Trophoblast cell (in vitro differentiated cells and primary cell): ENCODE results near the gene SORT1.

Experiments
- DNase-seq, 2 donors: peaks; one replicate each; pipeline ENCODE4 v3.0.0-alpha.2; 2016
- H2AFZ ChIP-seq: 2 replicates; pipeline ENCODE4 v1.6.1; 2013; ENCODE audit warnings: low read length, moderate library complexity, mild to moderate bottlenecking; ENCODE audit not compliant: insufficient read depth, poor library complexity
- H2AK5ac ChIP-seq: 2 replicates; pipeline ENCODE4 v1.6.1; 2013; ENCODE audit warnings: mild to moderate bottlenecking, low read length
- H2BK120ac ChIP-seq: 2 replicates; pipeline ENCODE4 v1.6.1; 2013; ENCODE audit warnings: low read length, mild to moderate bottlenecking, moderate library complexity; ENCODE audit not compliant: insufficient read depth, poor library complexity
- H2BK12ac ChIP-seq: 2 replicates; pipeline ENCODE4 v1.6.1; 2013; ENCODE audit warnings: mild to moderate bottlenecking, low read length, moderate library complexity
- H2BK5ac ChIP-seq: 2 replicates; pipeline ENCODE4 v1.6.1; 2013; ENCODE audit warnings: low read length, low read depth, moderate library complexity, mild to moderate bottlenecking; ENCODE audit not compliant: poor library complexity
- H3K14ac ChIP-seq: 2 replicates; pipeline ENCODE4 v1.6.1; 2013; ENCODE audit warnings: mild to moderate bottlenecking, low read length
- H3K18ac ChIP-seq: 2 replicates; pipeline ENCODE4 v1.6.1; 2013; ENCODE audit warnings: mild to moderate bottlenecking, low read length
- H3K23ac ChIP-seq: 2 replicates; pipeline ENCODE4 v1.6.1; 2013; ENCODE audit warnings: low read length
- H3K27ac ChIP-seq: 2 replicates; pipeline ENCODE4 v1.5.1; 2013; ENCODE audit warnings: low read depth, mild to moderate bottlenecking, inconsistent platforms, low read length, moderate library complexity
- H3K27me3 ChIP-seq: 2 replicates; pipeline ENCODE4 v1.6.1; 2013; ENCODE audit warnings: inconsistent platforms, mild to moderate bottlenecking, low read length, moderate library complexity; ENCODE audit not compliant: insufficient read depth
- H3K36me3 ChIP-seq, 2 experiments: 1 replicate in 1 of 2; 2 replicates in 1 of 2; pipeline ENCODE4 v1.6.1; 2013; ENCODE audit warnings: low read length in 2 of 2, mild to moderate bottlenecking in 2 of 2, moderate library complexity in 1 of 2; ENCODE audit not compliant: insufficient read depth in 2 of 2, control insufficient read depth in 1 of 2
- H3K4ac ChIP-seq: 2 replicates; pipeline ENCODE4 v1.6.1; 2013; ENCODE audit warnings: low read depth, mild to moderate bottlenecking, low read length, moderate library complexity
- H3K4me1 ChIP-seq, 2 experiments: 1 replicate in 1 of 2; 2 replicates in 1 of 2; pipeline ENCODE4 v1.6.1; 2013; ENCODE audit warnings: low read length in 2 of 2, mild to moderate bottlenecking in 2 of 2, moderate library complexity in 1 of 2; ENCODE audit not compliant: insufficient read depth in 2 of 2, control insufficient read depth in 1 of 2
- H3K4me2 ChIP-seq: 2 replicates; pipeline ENCODE4 v1.6.1; 2013; ENCODE audit warnings: inconsistent platforms, mild to moderate bottlenecking, low read length, moderate library complexity
- H3K4me3 ChIP-seq: 2 replicates; pipeline ENCODE4 v1.5.1; 2013; ENCODE audit warnings: mild to moderate bottlenecking, low read depth, low read length, inconsistent platforms
- H3K79me1 ChIP-seq: one replicate; pipeline ENCODE4 v1.6.1; 2013; ENCODE audit warnings: low read length
- H3K79me2 ChIP-seq: 2 replicates; pipeline ENCODE4 v1.6.1; 2013; ENCODE audit warnings: low read length, mild to moderate bottlenecking; ENCODE audit not compliant: control insufficient read depth, insufficient read depth, poor library complexity
- H3K9ac ChIP-seq: 2 replicates; pipeline ENCODE4 v1.6.1; 2013; ENCODE audit warnings: mild to moderate bottlenecking, low read length
- H3K9me3 ChIP-seq: 2 replicates; pipeline ENCODE4 v1.6.1; 2013; ENCODE audit warnings: low read depth, mild to moderate bottlenecking, control low read depth, inconsistent platforms, low read length; ENCODE audit not compliant: insufficient read depth
- H4K12ac ChIP-seq: 2 replicates; pipeline ENCODE4 v1.6.1; 2013; ENCODE audit warnings: low read depth, mild to moderate bottlenecking, low read length, moderate library complexity
- H4K8ac ChIP-seq: 2 replicates; pipeline ENCODE4 v1.6.1; 2013; ENCODE audit warnings: low read depth, mild to moderate bottlenecking, low read length, moderate library complexity
- H4K91ac ChIP-seq: one replicate; pipeline ENCODE4 v1.6.1; 2013; ENCODE audit warnings: low read depth, mild to moderate bottlenecking, low read length, moderate library complexity
- WGBS: extraction: QIAGEN DNeasy Blood & Tissue Kit; methylation state at CpG from one replicate; pipeline ENCODE4 v1.1.7; 2013; ENCODE audit warnings: missing lambda C conversion rate; ENCODE audit not compliant: insufficient read length, insufficient coverage; ENCODE audit errors: extremely low coverage; 5-methylcytosine and 5-hydroxymethylcytosine counted together

The SORT1 gene

DNA sequence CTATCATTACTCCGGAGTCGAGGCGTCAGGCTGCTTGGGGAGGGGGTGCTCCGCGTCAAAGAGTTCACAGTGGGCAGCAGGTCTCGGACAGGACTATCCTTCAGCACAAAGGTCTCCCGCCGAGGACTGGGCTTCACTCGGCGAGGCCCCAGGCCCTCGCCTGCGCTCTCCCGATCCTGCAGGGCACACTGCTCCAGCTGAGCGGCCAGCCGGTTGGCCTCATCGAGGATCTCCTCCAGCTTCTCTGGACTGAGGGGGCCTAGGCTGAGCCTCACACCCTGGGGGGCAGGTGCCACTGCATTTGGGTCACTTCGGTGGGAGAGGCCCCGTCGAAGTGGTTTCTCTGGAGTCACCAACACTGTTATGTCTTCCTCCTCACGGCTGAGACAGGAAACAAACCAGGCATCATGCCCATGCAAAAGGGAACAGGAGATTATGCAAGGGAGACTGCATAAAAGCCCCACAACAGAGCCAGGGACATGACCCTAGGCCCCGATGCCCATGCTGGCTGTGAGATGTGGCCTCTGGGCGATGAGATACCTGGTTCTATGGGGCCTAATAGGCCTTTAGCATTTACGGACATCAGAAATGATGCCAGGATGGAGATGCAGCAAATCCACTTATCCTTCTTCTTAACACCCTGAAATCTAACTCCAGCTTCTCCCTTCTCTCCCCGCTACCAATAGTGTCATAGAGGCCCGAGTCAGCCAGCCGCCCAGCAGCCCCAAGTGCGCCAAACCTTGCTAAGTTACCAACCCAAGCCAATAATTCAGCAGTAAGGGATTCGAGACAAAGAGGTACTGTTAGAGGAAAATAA is 115.8 kb downstream of the SORT1 start:
- H3K14ac ChIP-seq: peak overlapping the region; percentile 63
- H3K27ac ChIP-seq: no peak overlapping the region
- no peak overlapping the region for H2BK5ac ChIP-seq
- H3K4me1 ChIP-seq: peaks cover 24 to 45% of the 10 kb centered on the region in 2 experiments
- peak overlapping the region; percentile 51 for H3K18ac ChIP-seq
- H3K23ac ChIP-seq: no peak overlapping the region
- peak overlapping the region; percentile 41 for H2AK5ac ChIP-seq
- H3K9me3 ChIP-seq: no peaks in the 10 kb centered on the region
- peak overlapping the region; percentile 93 for H3K4ac ChIP-seq
- H2BK120ac ChIP-seq: peak overlapping the region; percentile 20
- H3K36me3 ChIP-seq: peaks cover 29 to 32% of the 10 kb centered on the region in 2 experiments
- H3K4me2 ChIP-seq: peak overlapping the region; percentile 74
- no peak for DNase-seq
- peaks cover 19% of the 10 kb centered on the region for H3K79me2 ChIP-seq
- H4K8ac ChIP-seq: peak overlapping the region; percentile 18
- peaks cover 24% of the 10 kb centered on the region for H3K79me1 ChIP-seq
- peak overlapping the region; percentile 46 for H2BK12ac ChIP-seq
- H4K12ac ChIP-seq: peak overlapping the region; percentile 34
- H2AFZ ChIP-seq: peak overlapping the region; percentile 32
- WGBS: no CpG with 5 or more reads among the region's 28 CpGs
- H3K9ac ChIP-seq: peak overlapping the region; percentile 81
- H3K4me3 ChIP-seq: peak overlapping the region; percentile 82
- peak overlapping the region; percentile 24 for H4K91ac ChIP-seq
- H3K27me3 ChIP-seq: no peaks in the 10 kb centered on the region

DNA sequence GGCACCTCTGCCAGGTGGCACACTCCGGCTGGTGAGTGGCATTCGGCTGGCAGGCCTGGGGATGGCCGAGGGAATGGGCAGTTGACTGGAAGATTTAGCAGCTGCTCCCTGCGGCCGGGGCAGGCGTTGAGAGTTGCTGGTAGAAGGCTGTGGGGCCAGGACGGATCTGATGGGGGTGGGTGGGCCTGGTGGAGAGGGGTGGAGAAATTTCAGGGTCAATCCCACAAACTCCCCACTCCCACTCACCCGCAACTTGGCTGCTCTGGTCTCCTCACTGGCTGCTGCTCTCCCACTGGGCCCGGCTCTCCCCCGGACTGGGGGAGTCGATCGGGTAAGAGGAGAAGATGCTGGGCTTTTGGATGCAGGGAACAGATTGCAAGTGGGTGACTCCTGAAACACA is 116.9 kb downstream of the SORT1 start:
- Histone ChIP-seq H3K9me3 (no peaks in the 10 kb centered on the region), H4K12ac (no peak overlapping the region), H3K27ac (no peak overlapping the region), H3K18ac (no peak overlapping the region), H3K23ac (no peak overlapping the region), H3K36me3 (peaks cover 29 to 32% of the 10 kb centered on the region in 2 experiments), H3K14ac (peak overlapping the region; percentile 54), H2BK120ac (no peak overlapping the region), H3K79me1 (peaks cover 24% of the 10 kb centered on the region), H2AK5ac (no peak overlapping the region), H3K9ac (peak overlapping the region; percentile 73), H2AFZ (no peak overlapping the region), H3K4me3 (no peak overlapping the region), H3K4me2 (peak overlapping the region; percentile 74), H2BK5ac (no peak overlapping the region), H3K4ac (peak overlapping the region; percentile 77), H2BK12ac (no peak overlapping the region), H3K79me2 (peaks cover 19% of the 10 kb centered on the region), H4K8ac (no peak overlapping the region), H4K91ac (no peak overlapping the region), H3K27me3 (no peaks in the 10 kb centered on the region), H3K4me1 (peaks cover 28 to 44% of the 10 kb centered on the region in 2 experiments)
- no peak for DNase-seq
- WGBS: no CpG with 5 or more reads among the region's 12 CpGs

DNA sequence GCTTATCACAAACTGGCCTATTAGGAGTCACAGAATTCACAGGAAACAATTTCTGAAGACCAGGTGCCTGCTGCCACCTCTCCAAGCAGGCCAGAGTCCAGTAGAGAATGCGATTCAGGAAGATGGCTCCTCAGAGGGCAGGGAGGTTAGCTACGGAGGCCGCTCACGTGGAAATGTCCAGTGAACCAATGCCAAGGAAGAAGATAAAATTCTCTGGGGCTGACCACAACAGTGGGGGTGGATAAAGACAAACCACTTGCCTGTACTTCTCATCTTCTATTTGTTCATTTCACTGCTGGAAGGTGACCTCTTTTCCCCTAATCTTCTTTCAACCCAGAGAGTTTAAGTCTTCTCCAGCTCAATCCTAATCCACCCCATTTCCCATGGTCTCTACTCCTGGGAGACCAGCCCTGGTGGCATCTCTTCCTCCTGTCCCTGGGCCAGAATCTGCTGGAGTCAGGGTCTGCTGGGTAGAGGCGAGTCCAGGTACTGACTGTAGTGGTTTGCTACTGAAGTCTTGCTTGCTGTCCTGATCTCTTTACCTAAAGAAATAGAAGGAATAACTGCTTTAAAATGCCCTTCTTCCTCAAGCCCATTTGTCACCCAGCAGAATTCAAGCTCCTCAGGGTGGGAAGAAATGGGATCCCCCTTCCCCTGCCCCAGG is 118.0 kb downstream of the SORT1 start:
- Histone ChIP-seq H3K9ac (no peak overlapping the region), H2AK5ac (no peak overlapping the region), H3K36me3 (peaks cover 29 to 32% of the 10 kb centered on the region in 2 experiments), H3K14ac (no peak overlapping the region), H3K4ac (peak overlapping the region; percentile 14), H2BK5ac (peak overlapping the region; percentile 6), H3K4me2 (peak overlapping the region; percentile 19), H4K91ac (no peak overlapping the region), H3K79me1 (peaks cover 32% of the 10 kb centered on the region), H4K12ac (no peak overlapping the region), H3K27ac (no peak overlapping the region), H3K23ac (no peak overlapping the region), H3K79me2 (peaks cover 19% of the 10 kb centered on the region), H3K4me3 (no peak overlapping the region), H4K8ac (peak overlapping the region; percentile 15), H2BK120ac (no peak overlapping the region), H3K4me1 (peaks cover 32 to 49% of the 10 kb centered on the region in 2 experiments), H3K9me3 (no peaks in the 10 kb centered on the region), H3K27me3 (no peaks in the 10 kb centered on the region), H2BK12ac (no peak overlapping the region), H3K18ac (no peak overlapping the region), H2AFZ (no peak overlapping the region)
- no CpG with 5 or more reads among the region's 5 CpGs for WGBS
- no peak for DNase-seq

GRCh38 chr1:109277434-109278204 is 120.1 kb downstream of the SORT1 start:
- H2BK12ac ChIP-seq: peak overlapping the region; percentile 9
- peak overlapping the region; percentile 11 for H3K9ac ChIP-seq
- H3K9me3 ChIP-seq: no peaks in the 10 kb centered on the region
- H3K27ac ChIP-seq: peak overlapping the region; percentile 99
- H3K14ac ChIP-seq: peak overlapping the region; percentile 5
- WGBS: no CpG with 5 or more reads among the region's 7 CpGs
- peaks cover 18% of the 10 kb centered on the region for H3K79me2 ChIP-seq
- peak overlapping the region; percentile 44 for H4K8ac ChIP-seq
- no peak overlapping the region for H4K12ac ChIP-seq
- H2BK120ac ChIP-seq: peak overlapping the region; percentile 18
- H3K4me2 ChIP-seq: no peak overlapping the region
- peak overlapping the region; percentile 44 for H4K91ac ChIP-seq
- H3K4me3 ChIP-seq: no peak overlapping the region
- H3K23ac ChIP-seq: no peak overlapping the region
- H3K27me3 ChIP-seq: no peaks in the 10 kb centered on the region
- H3K36me3 ChIP-seq: peaks cover 32 to 40% of the 10 kb centered on the region in 2 experiments
- H2AK5ac ChIP-seq: no peak overlapping the region
- H2BK5ac ChIP-seq: peak overlapping the region; percentile 11
- peak overlapping the region; percentile 2 for H3K18ac ChIP-seq
- H3K4ac ChIP-seq: no peak overlapping the region
- peaks cover 49 to 64% of the 10 kb centered on the region in 2 experiments for H3K4me1 ChIP-seq
- H3K79me1 ChIP-seq: peaks cover 42% of the 10 kb centered on the region
- peak; percentile 70 to 80 for DNase-seq
- H2AFZ ChIP-seq: no peak overlapping the region
